NCI-H146 (cell line): ENCODE data around the gene TMC7.
"Not testable (repeated sequence)": the region's sequence is repeated elsewhere in the genome, so short reads cannot be mapped to it uniquely, and the experiment has no call there.

Source experiments
- DNase-seq: peaks from one replicate; lab custom pipeline; 2025; lab: John Stamatoyannopoulos, UW

TMC7 gene

GRCh38 chr16:18983565-18984434, at the start of gene TMC7:
TSS of gene TMC7 (plus strand) at chr16:18983934. CDS start at chr16:18984064, 130 bp downstream.
- DNase-seq, result peak; percentile 94

- DNase-seq, result no peak
Observed at GRCh38 chr16:18936727-18937340, 46.9 kb upstream of the TMC7 start.

- DNase-seq, result no peak
Observed at GRCh38 chr16:18937390-18937789, 46.3 kb upstream of the TMC7 start.

- no peak for DNase-seq
Observed at GRCh38 chr16:18938986-18939385, 44.7 kb upstream of the TMC7 start.

- DNase-seq, result no peak
Observed at GRCh38 chr16:18941471-18941870, 42.3 kb upstream of the TMC7 start.

- DNase-seq, result no peak
Observed at GRCh38 chr16:18942061-18942460, 41.7 kb upstream of the TMC7 start.

- DNase-seq, result no peak
Observed at GRCh38 chr16:18943414-18943813, 40.3 kb upstream of the TMC7 start.

GRCh38 chr16:18945233-18945632, 38.5 kb upstream of the TMC7 start:
- no peak for DNase-seq

GRCh38 chr16:18948372-18949020, 35.2 kb upstream of the TMC7 start:
- DNase-seq, result no peak

- DNase-seq, result no peak
Observed at GRCh38 chr16:18950469-18951185, 33.1 kb upstream of the TMC7 start.

- DNase-seq, result peak; percentile 69
Observed at GRCh38 chr16:18953547-18953946, 30.2 kb upstream of the TMC7 start.

- peak; percentile 81 for DNase-seq
Observed at GRCh38 chr16:18955874-18956580, 27.7 kb upstream of the TMC7 start.

- DNase-seq, result not testable (repeated sequence)
Observed at GRCh38 chr16:18956658-18957241, 27.0 kb upstream of the TMC7 start.

- DNase-seq, result no peak
Observed at GRCh38 chr16:18958621-18959029, 25.1 kb upstream of the TMC7 start.

GRCh38 chr16:18959031-18959505, 24.7 kb upstream of the TMC7 start:
- no peak for DNase-seq

- no peak for DNase-seq
Observed at GRCh38 chr16:18965555-18965954, 18.2 kb upstream of the TMC7 start.

GRCh38 chr16:18966791-18967190, 16.9 kb upstream of the TMC7 start:
- DNase-seq, result no peak

GRCh38 chr16:18969050-18969854, 14.5 kb upstream of the TMC7 start:
- peak; percentile 91 for DNase-seq

- DNase-seq, result no peak
Observed at GRCh38 chr16:18969855-18970240, 13.9 kb upstream of the TMC7 start.

GRCh38 chr16:18975109-18975508, 8.6 kb upstream of the TMC7 start:
- DNase-seq, result no peak
